ENCODE data around the gene ZBTB34.

DNA sequence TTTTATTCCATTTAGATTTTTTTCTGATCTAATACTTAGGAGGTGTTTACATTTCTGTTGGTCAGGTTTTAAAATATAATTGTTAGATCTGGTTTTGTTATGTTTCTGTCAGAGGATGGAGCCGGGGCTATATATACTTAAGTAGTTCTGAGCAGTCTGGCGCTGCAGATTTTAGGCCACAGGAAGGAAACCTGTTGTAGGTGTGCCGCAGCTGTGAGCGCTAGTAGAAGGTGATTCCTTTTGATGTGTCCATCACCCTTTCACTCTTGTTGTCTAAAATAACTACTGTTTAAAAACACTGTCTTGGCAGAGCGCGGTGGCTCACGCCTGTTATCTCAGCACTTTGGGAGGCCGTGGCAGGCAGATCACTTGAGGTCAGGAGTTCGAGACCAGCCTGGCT is 17.0 kb downstream of the ZBTB34 start:
- TF ChIP-seq, protein P1, sequence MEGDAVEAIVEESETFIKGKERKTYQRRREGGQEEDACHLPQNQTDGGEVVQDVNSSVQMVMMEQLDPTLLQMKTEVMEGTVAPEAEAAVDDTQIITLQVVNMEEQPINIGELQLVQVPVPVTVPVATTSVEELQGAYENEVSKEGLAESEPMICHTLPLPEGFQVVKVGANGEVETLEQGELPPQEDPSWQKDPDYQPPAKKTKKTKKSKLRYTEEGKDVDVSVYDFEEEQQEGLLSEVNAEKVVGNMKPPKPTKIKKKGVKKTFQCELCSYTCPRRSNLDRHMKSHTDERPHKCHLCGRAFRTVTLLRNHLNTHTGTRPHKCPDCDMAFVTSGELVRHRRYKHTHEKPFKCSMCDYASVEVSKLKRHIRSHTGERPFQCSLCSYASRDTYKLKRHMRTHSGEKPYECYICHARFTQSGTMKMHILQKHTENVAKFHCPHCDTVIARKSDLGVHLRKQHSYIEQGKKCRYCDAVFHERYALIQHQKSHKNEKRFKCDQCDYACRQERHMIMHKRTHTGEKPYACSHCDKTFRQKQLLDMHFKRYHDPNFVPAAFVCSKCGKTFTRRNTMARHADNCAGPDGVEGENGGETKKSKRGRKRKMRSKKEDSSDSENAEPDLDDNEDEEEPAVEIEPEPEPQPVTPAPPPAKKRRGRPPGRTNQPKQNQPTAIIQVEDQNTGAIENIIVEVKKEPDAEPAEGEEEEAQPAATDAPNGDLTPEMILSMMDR (IDR thresholded peaks at IDR 0.05), result no peak
- TF ChIP-seq POLR2A (IDR thresholded peaks at IDR 0.05), result no peak
